ENCODE measurements around the gene RELL2.

DNA sequence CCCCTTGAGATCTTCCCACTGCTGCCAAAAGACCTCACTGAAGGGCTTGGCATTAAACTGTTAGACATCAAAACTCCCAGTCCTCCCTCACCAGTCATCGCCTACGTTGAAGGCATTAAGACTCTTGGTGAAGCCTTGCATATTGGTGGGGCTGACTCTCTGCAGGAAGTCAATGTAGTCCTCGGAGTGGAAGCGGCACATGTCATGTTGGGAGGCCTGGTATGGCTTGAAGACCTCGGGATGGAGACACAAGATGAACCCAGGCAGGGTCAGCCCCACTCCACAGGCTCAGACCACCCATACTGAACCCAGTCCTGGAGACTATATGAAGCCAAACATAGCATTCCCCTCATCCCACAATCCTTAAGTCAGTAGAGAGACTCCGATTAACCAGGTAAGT, 2.1 kb upstream of the RELL2 start:
- TF ChIP-seq, protein P1, sequence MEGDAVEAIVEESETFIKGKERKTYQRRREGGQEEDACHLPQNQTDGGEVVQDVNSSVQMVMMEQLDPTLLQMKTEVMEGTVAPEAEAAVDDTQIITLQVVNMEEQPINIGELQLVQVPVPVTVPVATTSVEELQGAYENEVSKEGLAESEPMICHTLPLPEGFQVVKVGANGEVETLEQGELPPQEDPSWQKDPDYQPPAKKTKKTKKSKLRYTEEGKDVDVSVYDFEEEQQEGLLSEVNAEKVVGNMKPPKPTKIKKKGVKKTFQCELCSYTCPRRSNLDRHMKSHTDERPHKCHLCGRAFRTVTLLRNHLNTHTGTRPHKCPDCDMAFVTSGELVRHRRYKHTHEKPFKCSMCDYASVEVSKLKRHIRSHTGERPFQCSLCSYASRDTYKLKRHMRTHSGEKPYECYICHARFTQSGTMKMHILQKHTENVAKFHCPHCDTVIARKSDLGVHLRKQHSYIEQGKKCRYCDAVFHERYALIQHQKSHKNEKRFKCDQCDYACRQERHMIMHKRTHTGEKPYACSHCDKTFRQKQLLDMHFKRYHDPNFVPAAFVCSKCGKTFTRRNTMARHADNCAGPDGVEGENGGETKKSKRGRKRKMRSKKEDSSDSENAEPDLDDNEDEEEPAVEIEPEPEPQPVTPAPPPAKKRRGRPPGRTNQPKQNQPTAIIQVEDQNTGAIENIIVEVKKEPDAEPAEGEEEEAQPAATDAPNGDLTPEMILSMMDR (IDR thresholded peaks at IDR 0.05; ENCODE audit: low read depth, low read length, poor library complexity, severe bottlenecking): no peak
- TF ChIP-seq EZH2phosphoT487 (IDR thresholded peaks at IDR 0.05; ENCODE audit: borderline replicate concordance, low read length): no peak

Measured in DOHH2 (cell line).